ENCODE results near the gene ZNRF2.

GRCh38 chr7:30344513-30344912 is 60.1 kb downstream of the ZNRF2 start:
- TF ChIP-seq POLR2AphosphoS5 (IDR thresholded peaks at IDR 0.05; ENCODE audit: low read depth, low read length) (no peak), POLR2A (IDR thresholded peaks at IDR 0.05; ENCODE audit: low read depth, low read length) (no peak), TAF1 (IDR thresholded peaks at IDR 0.05; ENCODE audit: low read depth, low read length) (no peak), PAX5 (IDR thresholded peaks at IDR 0.05; ENCODE audit: insufficient read depth, low read length, severe bottlenecking) (no peak), POU2F2 (IDR thresholded peaks at IDR 0.05; ENCODE audit: low read depth, low read length) (no peak), SPI1 (IDR thresholded peaks at IDR 0.05; ENCODE audit: low read depth, low read length) (no peak)

Measured in GM12891 (cell line).